ENCODE data around the gene TMEM258. TPM values are rescaled to one million over a fixed set of nuclear protein-coding genes. Genes with fewer than 3 reads are reported as not detected.

The TMEM258 gene
- total RNA-seq, 1 donor from 2014 or later: 125 TPM

DNA sequence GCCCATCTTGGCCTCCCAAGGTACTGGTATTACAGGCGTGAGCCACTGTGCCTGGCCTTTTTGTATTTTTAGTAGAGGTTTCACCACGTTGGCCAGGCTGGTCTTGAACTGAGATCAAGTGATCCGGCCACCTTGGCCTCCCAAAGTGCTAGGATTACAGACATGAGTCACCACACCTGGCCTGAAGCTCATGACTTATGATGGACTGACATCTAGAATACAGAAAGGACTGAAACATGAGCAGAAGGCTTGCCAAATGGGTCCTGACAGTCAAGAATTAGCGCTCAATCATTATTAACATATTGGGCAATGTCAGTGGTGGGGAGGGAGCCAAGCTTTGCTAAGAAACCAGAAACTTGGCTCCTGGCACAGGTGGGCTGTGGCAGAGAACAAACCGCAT lies 19.4 kb upstream of the TMEM258 start:
- peaks cover 19% of the 10 kb centered on the region for H3K27me3 Mint-ChIP-seq (ENCODE audit: unreplicated experiment)
- peak overlapping the region; percentile 51 for H3K4me3 Mint-ChIP-seq (ENCODE audit: unreplicated experiment)
- H3K9me3 Mint-ChIP-seq (ENCODE audit: unreplicated experiment): no peaks in the 10 kb centered on the region
- peaks cover 46% of the 10 kb centered on the region for H3K36me3 Mint-ChIP-seq (ENCODE audit: low read depth, unreplicated experiment)
- no peak overlapping the region for H3K27ac Mint-ChIP-seq (ENCODE audit: unreplicated experiment)
- peaks cover 8% of the 10 kb centered on the region for H3K4me1 Mint-ChIP-seq (ENCODE audit: unreplicated experiment)
- TF ChIP-seq, protein P1, sequence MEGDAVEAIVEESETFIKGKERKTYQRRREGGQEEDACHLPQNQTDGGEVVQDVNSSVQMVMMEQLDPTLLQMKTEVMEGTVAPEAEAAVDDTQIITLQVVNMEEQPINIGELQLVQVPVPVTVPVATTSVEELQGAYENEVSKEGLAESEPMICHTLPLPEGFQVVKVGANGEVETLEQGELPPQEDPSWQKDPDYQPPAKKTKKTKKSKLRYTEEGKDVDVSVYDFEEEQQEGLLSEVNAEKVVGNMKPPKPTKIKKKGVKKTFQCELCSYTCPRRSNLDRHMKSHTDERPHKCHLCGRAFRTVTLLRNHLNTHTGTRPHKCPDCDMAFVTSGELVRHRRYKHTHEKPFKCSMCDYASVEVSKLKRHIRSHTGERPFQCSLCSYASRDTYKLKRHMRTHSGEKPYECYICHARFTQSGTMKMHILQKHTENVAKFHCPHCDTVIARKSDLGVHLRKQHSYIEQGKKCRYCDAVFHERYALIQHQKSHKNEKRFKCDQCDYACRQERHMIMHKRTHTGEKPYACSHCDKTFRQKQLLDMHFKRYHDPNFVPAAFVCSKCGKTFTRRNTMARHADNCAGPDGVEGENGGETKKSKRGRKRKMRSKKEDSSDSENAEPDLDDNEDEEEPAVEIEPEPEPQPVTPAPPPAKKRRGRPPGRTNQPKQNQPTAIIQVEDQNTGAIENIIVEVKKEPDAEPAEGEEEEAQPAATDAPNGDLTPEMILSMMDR (IDR thresholded peaks at IDR 0.05; ENCODE audit: unreplicated experiment): no peak
- no peak for DNase-seq (ENCODE audit: low spot score)

DNA sequence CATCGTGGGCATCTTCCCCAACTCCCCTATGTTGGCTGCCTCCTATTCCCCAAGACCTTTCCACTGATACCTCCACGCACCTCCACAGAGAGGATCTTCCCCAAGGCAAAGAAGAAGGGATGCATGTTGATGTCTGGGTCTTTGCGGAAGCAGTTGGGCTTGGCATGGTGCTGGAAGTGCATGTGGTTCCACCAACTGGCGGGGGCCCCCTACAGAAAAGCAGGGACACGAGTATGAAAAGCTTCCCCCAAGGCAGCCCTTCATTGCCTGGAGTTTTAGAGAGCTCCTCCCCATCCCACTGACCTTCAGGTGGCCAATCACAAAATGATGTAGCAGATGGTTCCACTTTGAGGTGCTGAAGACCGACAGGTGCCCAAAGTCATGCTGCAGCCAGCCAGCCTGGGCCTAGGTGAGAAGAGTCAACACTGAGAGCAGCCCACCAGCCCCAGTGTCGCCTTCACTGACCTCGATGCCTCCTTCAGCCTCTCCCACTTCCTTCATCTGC lies 18.3 kb upstream of the TMEM258 start:
- Mint-ChIP-seq H3K9me3 (ENCODE audit: unreplicated experiment) (no peaks in the 10 kb centered on the region), H3K27me3 (ENCODE audit: unreplicated experiment) (peaks cover 14% of the 10 kb centered on the region)

DNA sequence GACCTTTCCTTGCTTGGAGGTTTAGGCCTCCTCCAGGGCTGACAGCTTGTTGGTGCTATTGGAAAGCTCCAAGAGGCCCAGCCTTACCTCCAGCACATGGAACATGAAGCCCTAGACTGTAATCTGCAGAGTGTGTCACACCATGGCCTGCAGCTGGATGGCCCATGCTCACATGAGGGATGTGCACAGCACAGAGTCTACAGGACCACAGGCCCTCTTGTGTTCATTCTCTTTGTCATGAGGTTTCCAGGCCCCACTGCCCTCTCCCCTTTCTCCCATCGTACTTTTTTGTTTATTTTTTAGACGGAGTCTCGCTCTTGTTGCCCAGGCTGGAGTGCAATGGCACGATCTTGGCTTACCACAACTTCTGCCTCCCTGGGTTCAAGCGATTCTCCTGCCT lies 14.4 kb upstream of the TMEM258 start:
- Mint-ChIP-seq H3K4me3 (ENCODE audit: unreplicated experiment) (no peak overlapping the region), H3K4me1 (ENCODE audit: unreplicated experiment) (peaks cover 14% of the 10 kb centered on the region), H3K36me3 (ENCODE audit: low read depth, unreplicated experiment) (peaks cover 62% of the 10 kb centered on the region), H3K27me3 (ENCODE audit: unreplicated experiment) (peaks cover 8% of the 10 kb centered on the region), H3K27ac (ENCODE audit: unreplicated experiment) (no peak overlapping the region), H3K9me3 (ENCODE audit: unreplicated experiment) (no peaks in the 10 kb centered on the region)
- TF ChIP-seq, protein P1 (IDR thresholded peaks at IDR 0.05; ENCODE audit: unreplicated experiment): no peak
- no peak for DNase-seq (ENCODE audit: low spot score)

More for the DNA sequence above, 18.3 kb upstream of the TMEM258 start:
- TF ChIP-seq, protein P1 (IDR thresholded peaks at IDR 0.05; ENCODE audit: unreplicated experiment): no peak
- H3K36me3 Mint-ChIP-seq (ENCODE audit: low read depth, unreplicated experiment): peaks cover 46% of the 10 kb centered on the region
- H3K27ac Mint-ChIP-seq (ENCODE audit: unreplicated experiment): no peak overlapping the region
- H3K4me1 Mint-ChIP-seq (ENCODE audit: unreplicated experiment): peaks cover 3% of the 10 kb centered on the region
- DNase-seq (ENCODE audit: low spot score): no peak
- H3K4me3 Mint-ChIP-seq (ENCODE audit: unreplicated experiment): no peak overlapping the region

DNA sequence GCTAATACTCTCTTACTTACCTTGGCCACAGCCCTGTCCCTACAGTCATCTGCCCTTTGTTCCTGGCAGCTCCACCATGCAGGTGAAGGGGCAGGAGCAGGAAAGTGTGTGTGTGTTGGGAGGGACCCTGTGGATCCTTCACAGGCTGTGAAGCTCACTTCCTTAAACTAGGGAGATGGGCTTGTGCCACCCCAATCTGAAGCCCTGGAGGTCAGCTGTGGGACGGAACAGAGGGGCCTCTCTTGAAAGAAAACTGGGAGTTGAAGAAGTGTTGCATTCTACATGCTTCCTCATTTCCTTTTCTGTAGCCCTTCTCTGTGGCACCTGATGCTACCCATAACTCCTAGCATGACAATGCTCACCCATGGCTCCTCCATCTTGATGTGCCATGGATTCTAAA lies 12.7 kb upstream of the TMEM258 start:
- DNase-seq (ENCODE audit: low spot score): no peak
- H3K4me1 Mint-ChIP-seq (ENCODE audit: unreplicated experiment): peaks cover 14% of the 10 kb centered on the region
- peaks cover 2% of the 10 kb centered on the region for H3K27me3 Mint-ChIP-seq (ENCODE audit: unreplicated experiment)
- TF ChIP-seq, protein P1 (IDR thresholded peaks at IDR 0.05; ENCODE audit: unreplicated experiment): no peak
- H3K9me3 Mint-ChIP-seq (ENCODE audit: unreplicated experiment): no peaks in the 10 kb centered on the region
- H3K36me3 Mint-ChIP-seq (ENCODE audit: low read depth, unreplicated experiment): peaks cover 60% of the 10 kb centered on the region
- no peak overlapping the region for H3K27ac Mint-ChIP-seq (ENCODE audit: unreplicated experiment)
- H3K4me3 Mint-ChIP-seq (ENCODE audit: unreplicated experiment): peak overlapping the region; percentile 59

DNA sequence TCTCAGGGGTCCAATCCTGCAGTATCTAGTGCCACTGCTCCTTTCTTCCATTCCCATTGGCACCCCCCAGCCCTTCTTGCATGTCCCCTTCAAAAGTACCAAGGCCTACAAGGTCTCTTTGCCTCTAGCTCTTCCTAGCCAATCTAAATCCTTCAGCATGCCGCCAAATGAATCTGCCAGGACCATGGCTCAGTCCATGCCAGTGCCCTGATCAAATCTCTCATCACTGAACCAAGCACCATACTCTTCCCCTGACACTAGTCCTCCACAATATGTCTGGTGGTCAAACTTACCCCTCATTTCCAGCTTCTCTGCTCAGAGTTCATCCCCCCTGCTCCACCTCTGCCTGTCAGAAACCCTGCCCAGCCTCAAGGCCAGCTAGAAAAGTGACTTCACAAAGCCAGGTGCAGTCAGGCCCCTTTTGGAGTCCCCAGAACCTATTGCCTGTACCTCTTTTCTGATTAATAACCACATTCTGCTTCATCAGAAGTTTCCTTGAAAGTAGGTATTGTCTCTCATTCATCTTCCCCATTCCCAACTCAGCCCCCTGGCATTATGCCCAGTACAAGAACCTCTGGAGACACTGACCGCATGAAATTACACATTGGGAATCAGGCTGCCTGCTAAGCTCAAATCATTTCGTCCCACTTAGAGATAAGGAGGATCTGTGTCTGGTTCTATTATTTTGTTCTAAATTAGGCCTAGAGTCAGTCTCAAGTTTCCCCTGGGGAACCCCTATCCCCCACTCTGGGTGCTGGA lies 11.7 kb upstream of the TMEM258 start:
- DNase-seq (ENCODE audit: low spot score): no peak
- peaks cover 17% of the 10 kb centered on the region for H3K4me1 Mint-ChIP-seq (ENCODE audit: unreplicated experiment)
- peak overlapping the region; percentile 1 for H3K4me3 Mint-ChIP-seq (ENCODE audit: unreplicated experiment)
- peaks cover 2% of the 10 kb centered on the region for H3K27me3 Mint-ChIP-seq (ENCODE audit: unreplicated experiment)
- H3K27ac Mint-ChIP-seq (ENCODE audit: unreplicated experiment): no peak overlapping the region
- no peaks in the 10 kb centered on the region for H3K9me3 Mint-ChIP-seq (ENCODE audit: unreplicated experiment)
- TF ChIP-seq, protein P1 (IDR thresholded peaks at IDR 0.05; ENCODE audit: unreplicated experiment): no peak
- H3K36me3 Mint-ChIP-seq (ENCODE audit: low read depth, unreplicated experiment): peaks cover 50% of the 10 kb centered on the region

Data from endothelial cell (in vitro differentiated cells).